Activated CD4-positive, alpha-beta T cell treated with anti-CD3 and anti-CD28 coated beads, Interleukin-2, amount 10 ng/mL, durations not matched to agents 24 days and 14 days (primary cell): Measurements from ENCODE around the gene ARPC3. TPM values are rescaled to one million over a fixed set of nuclear protein-coding genes. Genes with fewer than 3 reads are reported as not detected.

Experiments
- total RNA-seq: library from RNA; stranded (reverse); gene quantifications from 2 replicates; pipeline ENCODE4 v1.2.3, GENCODE V29; 2022

The ARPC3 gene
- total RNA-seq, 1 donor from 2014 or later, result 300 TPM

Other genes starting within 250 kb of the ARPC3 start
- gene ATP2A2, start 169.1 kb downstream of the ARPC3 start, total RNA-seq, result 219 and 222 TPM in 2 replicates
- gene ANAPC7, start 46.6 kb downstream of the ARPC3 start, total RNA-seq, result 71.4 and 77.4 TPM in 2 replicates
- 60.0 and 62.8 TPM in 2 replicates for gene GPN3, start 17.9 kb upstream of the ARPC3 start, total RNA-seq
- 53.7 and 54.4 TPM in 2 replicates for gene FAM216A, start 18.5 kb upstream of the ARPC3 start, total RNA-seq
- 101 and 106 TPM in 2 replicates for gene VPS29, start 51.8 kb upstream of the ARPC3 start, total RNA-seq
- 0.37 and 0.95 TPM in 2 replicates for gene RAD9B, start 52.0 kb upstream of the ARPC3 start, total RNA-seq
- 57.9 and 58.4 TPM in 2 replicates for gene PPTC7, start 133.0 kb upstream of the ARPC3 start, total RNA-seq
- 11.7 and 15.4 TPM in 2 replicates for gene TCTN1, start 163.8 kb upstream of the ARPC3 start, total RNA-seq
- 17.9 and 18.0 TPM in 2 replicates for gene HVCN1, start 238.8 kb upstream of the ARPC3 start, total RNA-seq